ENCODE results near the gene SH3BP2.

GRCh38 chr4:2843941-2844584 lies 51.2 kb downstream of the SH3BP2 start:
- no peak for TF ChIP-seq CTCF (IDR thresholded peaks at IDR 0.05)
- no peak for TF ChIP-seq POLR2A (IDR thresholded peaks at IDR 0.05)
- no peak for TF ChIP-seq EP300 (IDR thresholded peaks at IDR 0.05)
- TF ChIP-seq POLR2AphosphoS5 (IDR thresholded peaks at IDR 0.05), result no peak
